ENCODE results near the gene PLA2G1B. TPM values are rescaled to one million over a fixed set of nuclear protein-coding genes. Genes with fewer than 3 reads are reported as not detected.
A peak's percentile ranks its signal among the peaks of the same experiment; 100 is the strongest.

PLA2G1B gene
- total and polyA plus RNA-seq, 2 of the 13 experiments (the other 11 are each of a cell fraction or from before 2014, with no cell fraction given), result 0.33 to 1.4 TPM

GRCh38 chr12:120317224-120318105 is 10.1 kb downstream of the PLA2G1B start (continued):
- TF ChIP-seq PRDM15 (CRISPR knock-in tag; IDR thresholded peaks at IDR 0.05) (no peak), NFATC3 (CRISPR knock-in tag; IDR thresholded peaks at IDR 0.05) (no peak), ASH2L (IDR thresholded peaks at IDR 0.05; ENCODE audit: insufficient read length, low read depth, low read length) (peak; percentile 15), GABPB1 (CRISPR knock-in tag; IDR thresholded peaks at IDR 0.05) (peak; percentile 86), PREB (CRISPR knock-in tag; IDR thresholded peaks at IDR 0.05) (no peak), PCBP1 (IDR thresholded peaks at IDR 0.05; ENCODE audit: borderline replicate concordance, low read depth, low read length) (no peak), ZNF143 (CRISPR knock-in tag; IDR thresholded peaks at IDR 0.05) (no peak; the same call in 1 of the 2 replicates), ZNF30 (CRISPR knock-in tag; IDR thresholded peaks at IDR 0.05) (no peak), LRRFIP1 (CRISPR knock-in tag; conservative IDR thresholded peaks at IDR 0.05) (0 out of 2 replicates have a peak, but pooled peaks have one; percentile 48), ZNF704 (CRISPR knock-in tag; IDR thresholded peaks at IDR 0.05; ENCODE audit: borderline replicate concordance) (peak; percentile 58; the same call in 1 of the 2 replicates), NFIC (IDR thresholded peaks at IDR 0.05; ENCODE audit: low read length) (0 out of 2 replicates have a peak, but pooled peaks have one; percentile 40), CC2D1A (CRISPR knock-in tag; IDR thresholded peaks at IDR 0.05) (no peak), IRF2 (CRISPR knock-in tag; IDR thresholded peaks at IDR 0.05) (peak; percentile 68; the same call in 1 of the 2 replicates), POLR2AphosphoS5 (IDR thresholded peaks at IDR 0.05; ENCODE audit: low read depth, low read length) (peak; percentile 85), MXI1 (IDR thresholded peaks at IDR 0.05; ENCODE audit: borderline replicate concordance, low read depth, low read length) (peak; percentile 65; the same call in 1 of the 3 replicates), ZSCAN12 (CRISPR knock-in tag; IDR thresholded peaks at IDR 0.05) (0 out of 2 replicates have a peak, but pooled peaks have one; percentile 50), ZNF264 (CRISPR knock-in tag; IDR thresholded peaks at IDR 0.05) (peak; percentile 92), NBN (conservative IDR thresholded peaks at IDR 0.05) (no peak), DPF2 (CRISPR knock-in tag; IDR thresholded peaks at IDR 0.05; ENCODE audit: borderline replicate concordance, low read depth) (no peak), SIX4 (CRISPR knock-in tag; IDR thresholded peaks at IDR 0.05) (0 out of 2 replicates have a peak, but pooled peaks have one; percentile 8), SYNCRIP (IDR thresholded peaks at IDR 0.05; ENCODE audit: insufficient read depth, low read depth, low read length) (no peak)
